ENCODE data around the gene ARPC4. TPM values are rescaled to one million over a fixed set of nuclear protein-coding genes. Genes with fewer than 3 reads are reported as not detected.
A peak's percentile ranks its signal among the peaks of the same experiment; 100 is the strongest.

ARPC4 gene
- total RNA-seq (2014; rRNA removed; shearing (Covaris generic)): 207 and 239 TPM in 2 replicates

- DNase-seq: peak; percentile 97
- H3K27me3 ChIP-seq (ENCODE audit: control insufficient read depth, insufficient read depth, low read length): no peaks in the 10 kb centered on the region
- H3K36me3 ChIP-seq (replicated peaks; ENCODE audit: control insufficient read depth, insufficient read depth, low read length): peaks cover 13% of the 10 kb centered on the region
- peak within 1 kb of the TSS; percentile 80 for H3K4me3 ChIP-seq (ENCODE audit: insufficient read depth, low read depth, low read length)
Measured at GRCh38 chr3:9792405-9793160, at the start of gene ARPC4, which contains the start of gene TADA3. TSS of gene ARPC4 (plus strand) at chr3:9793082. CDS start at chr3:9793122, 40 bp downstream. TSS of gene TADA3 (minus strand) at chr3:9792473. CDS start at chr3:9791466, 1,007 bp downstream.

GRCh38 chr3:9743548-9743947 is 49.3 kb upstream of the ARPC4 start:
- H3K4me3 ChIP-seq (ENCODE audit: insufficient read depth, low read depth, low read length): no peak overlapping the region
- H3K27me3 ChIP-seq (ENCODE audit: control insufficient read depth, insufficient read depth, low read length): no peaks in the 10 kb centered on the region
- DNase-seq: no peak
- H3K36me3 ChIP-seq (replicated peaks; ENCODE audit: control insufficient read depth, insufficient read depth, low read length): peaks cover 75% of the 10 kb centered on the region

- H3K27me3 ChIP-seq (ENCODE audit: control insufficient read depth, insufficient read depth, low read length): no peaks in the 10 kb centered on the region
- no peak overlapping the region for H3K4me3 ChIP-seq (ENCODE audit: insufficient read depth, low read depth, low read length)
- peaks cover 70% of the 10 kb centered on the region for H3K36me3 ChIP-seq (replicated peaks; ENCODE audit: control insufficient read depth, insufficient read depth, low read length)
- DNase-seq: no peak
Measured at GRCh38 chr3:9744162-9744561, 48.7 kb upstream of the ARPC4 start.

- DNase-seq: no peak
- H3K27me3 ChIP-seq (ENCODE audit: control insufficient read depth, insufficient read depth, low read length): no peaks in the 10 kb centered on the region
- peaks cover 57% of the 10 kb centered on the region for H3K36me3 ChIP-seq (replicated peaks; ENCODE audit: control insufficient read depth, insufficient read depth, low read length)
- H3K4me3 ChIP-seq (ENCODE audit: insufficient read depth, low read depth, low read length): no peak overlapping the region
Measured at GRCh38 chr3:9745521-9745920, 47.4 kb upstream of the ARPC4 start.

GRCh38 chr3:9746330-9746729 is 46.6 kb upstream of the ARPC4 start:
- Histone ChIP-seq H3K4me3 (ENCODE audit: insufficient read depth, low read depth, low read length) (no peak overlapping the region), H3K36me3 (replicated peaks; ENCODE audit: control insufficient read depth, insufficient read depth, low read length) (peaks cover 51% of the 10 kb centered on the region), H3K27me3 (ENCODE audit: control insufficient read depth, insufficient read depth, low read length) (no peaks in the 10 kb centered on the region)
- no peak for DNase-seq

GRCh38 chr3:9747267-9747666 is 45.6 kb upstream of the ARPC4 start:
- H3K36me3 ChIP-seq (replicated peaks; ENCODE audit: control insufficient read depth, insufficient read depth, low read length): peaks cover 50% of the 10 kb centered on the region

GRCh38 chr3:9748031-9748430 is 44.9 kb upstream of the ARPC4 start:
- no peak for DNase-seq
- Histone ChIP-seq H3K27me3 (ENCODE audit: control insufficient read depth, insufficient read depth, low read length) (no peaks in the 10 kb centered on the region), H3K36me3 (replicated peaks; ENCODE audit: control insufficient read depth, insufficient read depth, low read length) (peaks cover 46% of the 10 kb centered on the region), H3K4me3 (ENCODE audit: insufficient read depth, low read depth, low read length) (no peak overlapping the region)

More at GRCh38 chr3:9747267-9747666, 45.6 kb upstream of the ARPC4 start:
- DNase-seq: no peak
- no peak overlapping the region for H3K4me3 ChIP-seq (ENCODE audit: insufficient read depth, low read depth, low read length)
- H3K27me3 ChIP-seq (ENCODE audit: control insufficient read depth, insufficient read depth, low read length): no peaks in the 10 kb centered on the region

- Histone ChIP-seq H3K36me3 (replicated peaks; ENCODE audit: control insufficient read depth, insufficient read depth, low read length) (peaks cover 40% of the 10 kb centered on the region), H3K4me3 (ENCODE audit: insufficient read depth, low read depth, low read length) (peak overlapping the region; percentile 61), H3K27me3 (ENCODE audit: control insufficient read depth, insufficient read depth, low read length) (no peaks in the 10 kb centered on the region)
- no peak for DNase-seq
Measured at GRCh38 chr3:9749296-9749644, 43.6 kb upstream of the ARPC4 start.

GRCh38 chr3:9749645-9750555 is 43.0 kb upstream of the ARPC4 start, which contains the start of gene OGG1:
TSS of gene OGG1 (plus strand) at chr3:9749952. CDS start at chr3:9750287, 335 bp downstream.
- DNase-seq: peak; percentile 99
- H3K27me3 ChIP-seq (ENCODE audit: control insufficient read depth, insufficient read depth, low read length): no peaks in the 10 kb centered on the region
- peaks cover 36% of the 10 kb centered on the region for H3K36me3 ChIP-seq (replicated peaks; ENCODE audit: control insufficient read depth, insufficient read depth, low read length)
- peak within 1 kb of the TSS; percentile 65 for H3K4me3 ChIP-seq (ENCODE audit: insufficient read depth, low read depth, low read length)

GRCh38 chr3:9750556-9751411 is 42.1 kb upstream of the ARPC4 start:
- H3K4me3 ChIP-seq (ENCODE audit: insufficient read depth, low read depth, low read length): peak overlapping the region; percentile 65
- no peak for DNase-seq
- H3K27me3 ChIP-seq (ENCODE audit: control insufficient read depth, insufficient read depth, low read length): no peaks in the 10 kb centered on the region
- peaks cover 29% of the 10 kb centered on the region for H3K36me3 ChIP-seq (replicated peaks; ENCODE audit: control insufficient read depth, insufficient read depth, low read length)

GRCh38 chr3:9754678-9755077 is 38.2 kb upstream of the ARPC4 start:
- H3K27me3 ChIP-seq (ENCODE audit: control insufficient read depth, insufficient read depth, low read length): no peaks in the 10 kb centered on the region
- DNase-seq: no peak
- peaks cover 15% of the 10 kb centered on the region for H3K36me3 ChIP-seq (replicated peaks; ENCODE audit: control insufficient read depth, insufficient read depth, low read length)
- no peak overlapping the region for H3K4me3 ChIP-seq (ENCODE audit: insufficient read depth, low read depth, low read length)

- Histone ChIP-seq H3K36me3 (replicated peaks; ENCODE audit: control insufficient read depth, insufficient read depth, low read length) (peaks cover 7% of the 10 kb centered on the region), H3K4me3 (ENCODE audit: insufficient read depth, low read depth, low read length) (no peak overlapping the region)
- DNase-seq: no peak
Measured at GRCh38 chr3:9757427-9757826, 35.5 kb upstream of the ARPC4 start.

GRCh38 chr3:9760779-9761505 is 31.9 kb upstream of the ARPC4 start:
- peaks cover 3% of the 10 kb centered on the region for H3K36me3 ChIP-seq (replicated peaks; ENCODE audit: control insufficient read depth, insufficient read depth, low read length)
- H3K27me3 ChIP-seq (ENCODE audit: control insufficient read depth, insufficient read depth, low read length): no peaks in the 10 kb centered on the region; the same call in 1 of the 2 replicates
- no peak for DNase-seq
- no peak overlapping the region for H3K4me3 ChIP-seq (ENCODE audit: insufficient read depth, low read depth, low read length)

More at GRCh38 chr3:9757427-9757826, 35.5 kb upstream of the ARPC4 start:
- no peaks in the 10 kb centered on the region for H3K27me3 ChIP-seq (ENCODE audit: control insufficient read depth, insufficient read depth, low read length)

Data from H7 (cell line).